ENCODE data around the gene SLC9C1.
A peak's percentile ranks its signal among the peaks of the same experiment; 100 is the strongest.

Gene SLC9C1

DNA sequence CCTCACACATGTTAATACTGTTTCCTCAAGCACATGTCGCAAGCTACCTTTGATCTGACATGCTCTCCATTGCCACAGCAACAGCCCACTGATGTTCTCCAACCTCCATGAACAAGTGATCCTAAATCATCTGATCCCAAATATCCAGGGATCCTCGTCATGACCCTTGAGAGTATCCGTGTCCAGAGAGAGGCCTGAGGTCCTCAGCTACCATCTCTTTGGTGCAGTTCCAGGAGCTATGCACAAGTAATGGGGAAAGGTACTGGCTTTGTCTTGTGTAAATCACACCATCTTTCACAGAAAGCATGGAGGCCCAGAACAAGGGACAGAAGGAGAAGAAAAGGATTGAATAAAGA lies 163.4 kb downstream of the SLC9C1 start:
- TF ChIP-seq, protein P1, sequence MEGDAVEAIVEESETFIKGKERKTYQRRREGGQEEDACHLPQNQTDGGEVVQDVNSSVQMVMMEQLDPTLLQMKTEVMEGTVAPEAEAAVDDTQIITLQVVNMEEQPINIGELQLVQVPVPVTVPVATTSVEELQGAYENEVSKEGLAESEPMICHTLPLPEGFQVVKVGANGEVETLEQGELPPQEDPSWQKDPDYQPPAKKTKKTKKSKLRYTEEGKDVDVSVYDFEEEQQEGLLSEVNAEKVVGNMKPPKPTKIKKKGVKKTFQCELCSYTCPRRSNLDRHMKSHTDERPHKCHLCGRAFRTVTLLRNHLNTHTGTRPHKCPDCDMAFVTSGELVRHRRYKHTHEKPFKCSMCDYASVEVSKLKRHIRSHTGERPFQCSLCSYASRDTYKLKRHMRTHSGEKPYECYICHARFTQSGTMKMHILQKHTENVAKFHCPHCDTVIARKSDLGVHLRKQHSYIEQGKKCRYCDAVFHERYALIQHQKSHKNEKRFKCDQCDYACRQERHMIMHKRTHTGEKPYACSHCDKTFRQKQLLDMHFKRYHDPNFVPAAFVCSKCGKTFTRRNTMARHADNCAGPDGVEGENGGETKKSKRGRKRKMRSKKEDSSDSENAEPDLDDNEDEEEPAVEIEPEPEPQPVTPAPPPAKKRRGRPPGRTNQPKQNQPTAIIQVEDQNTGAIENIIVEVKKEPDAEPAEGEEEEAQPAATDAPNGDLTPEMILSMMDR (conservative IDR thresholded peaks at IDR 0.05), result no peak

DNA sequence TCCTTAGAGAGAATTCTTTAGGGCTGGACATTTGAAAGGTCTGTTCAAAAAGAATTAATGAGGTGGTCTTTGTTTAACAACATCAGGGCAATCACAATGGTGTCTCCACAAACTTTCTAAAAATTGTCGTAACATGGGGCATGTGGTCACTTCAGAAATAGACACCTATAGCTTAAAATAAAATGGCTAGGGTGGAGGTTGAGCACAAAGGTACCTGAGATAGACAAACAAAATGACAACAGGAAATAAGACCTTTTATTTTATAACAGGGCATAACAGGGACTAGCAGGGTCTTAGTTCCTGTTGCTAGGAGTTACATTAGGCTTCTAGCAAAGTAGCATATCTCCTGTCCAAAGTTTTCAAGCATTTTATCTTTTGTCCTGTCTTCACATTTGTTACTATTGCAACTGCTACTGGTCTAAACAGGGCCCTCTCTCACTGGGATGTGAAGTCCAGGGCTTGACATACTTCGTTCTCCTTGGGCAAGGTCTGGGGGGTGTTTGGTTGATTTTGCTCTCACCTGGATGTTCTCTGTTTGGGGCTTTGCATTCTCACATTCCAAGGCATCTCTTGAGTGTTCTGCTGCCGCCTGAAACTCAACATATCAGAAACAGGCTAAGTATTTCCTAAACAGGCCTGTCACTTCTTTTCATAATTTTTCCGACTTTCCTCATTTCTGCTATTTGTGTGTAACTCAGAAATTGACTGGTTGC lies 163.9 kb downstream of the SLC9C1 start:
- no peak overlapping the region for H3K27ac ChIP-seq
- TF ChIP-seq, protein P1 (conservative IDR thresholded peaks at IDR 0.05), result no peak

More for the DNA sequence above, 163.4 kb downstream of the SLC9C1 start:
- no peak overlapping the region for H3K27ac ChIP-seq

DNA sequence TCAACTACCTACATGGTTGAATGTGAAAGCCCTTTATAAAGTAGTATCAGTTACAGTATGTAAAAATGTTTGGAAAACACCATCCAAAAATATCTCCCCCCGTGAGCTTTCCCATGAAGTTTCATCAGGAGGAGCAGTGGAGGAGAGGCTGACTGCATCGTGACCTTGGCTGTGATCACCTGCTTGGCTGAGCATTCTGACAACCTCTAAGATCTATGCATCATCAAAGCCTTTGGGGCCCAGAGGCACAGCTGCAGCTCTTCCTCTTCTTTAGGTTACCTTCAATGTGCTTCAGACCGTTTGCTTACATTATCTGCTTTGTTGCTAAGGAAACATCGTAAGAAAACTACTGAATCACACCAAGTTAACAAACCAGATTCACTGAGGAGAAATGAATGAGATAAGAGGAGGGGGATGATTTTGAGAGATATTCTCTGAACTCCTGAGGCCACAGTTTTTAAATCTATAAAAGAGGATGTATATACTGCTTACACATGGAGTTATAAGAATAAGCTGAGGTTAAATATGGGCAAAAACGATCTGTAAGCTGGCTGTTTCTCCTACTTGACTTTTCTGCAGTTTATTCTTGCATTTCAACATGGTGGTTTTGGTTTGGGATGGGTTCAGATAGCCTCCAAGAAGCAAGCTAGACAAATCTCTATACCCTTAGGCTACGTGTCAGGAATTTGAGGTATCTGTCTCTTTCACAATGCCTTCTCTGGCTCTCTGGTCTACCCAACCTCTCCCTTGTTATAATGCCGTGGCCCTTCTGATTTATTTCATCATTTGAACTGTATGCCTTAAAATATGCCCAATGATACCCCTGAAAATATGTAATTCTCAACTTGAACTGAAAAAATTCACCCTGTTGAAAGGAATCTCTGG lies 164.9 kb downstream of the SLC9C1 start:
- H3K27ac ChIP-seq, result no peak overlapping the region
- TF ChIP-seq, protein P1 (conservative IDR thresholded peaks at IDR 0.05), result no peak

DNA sequence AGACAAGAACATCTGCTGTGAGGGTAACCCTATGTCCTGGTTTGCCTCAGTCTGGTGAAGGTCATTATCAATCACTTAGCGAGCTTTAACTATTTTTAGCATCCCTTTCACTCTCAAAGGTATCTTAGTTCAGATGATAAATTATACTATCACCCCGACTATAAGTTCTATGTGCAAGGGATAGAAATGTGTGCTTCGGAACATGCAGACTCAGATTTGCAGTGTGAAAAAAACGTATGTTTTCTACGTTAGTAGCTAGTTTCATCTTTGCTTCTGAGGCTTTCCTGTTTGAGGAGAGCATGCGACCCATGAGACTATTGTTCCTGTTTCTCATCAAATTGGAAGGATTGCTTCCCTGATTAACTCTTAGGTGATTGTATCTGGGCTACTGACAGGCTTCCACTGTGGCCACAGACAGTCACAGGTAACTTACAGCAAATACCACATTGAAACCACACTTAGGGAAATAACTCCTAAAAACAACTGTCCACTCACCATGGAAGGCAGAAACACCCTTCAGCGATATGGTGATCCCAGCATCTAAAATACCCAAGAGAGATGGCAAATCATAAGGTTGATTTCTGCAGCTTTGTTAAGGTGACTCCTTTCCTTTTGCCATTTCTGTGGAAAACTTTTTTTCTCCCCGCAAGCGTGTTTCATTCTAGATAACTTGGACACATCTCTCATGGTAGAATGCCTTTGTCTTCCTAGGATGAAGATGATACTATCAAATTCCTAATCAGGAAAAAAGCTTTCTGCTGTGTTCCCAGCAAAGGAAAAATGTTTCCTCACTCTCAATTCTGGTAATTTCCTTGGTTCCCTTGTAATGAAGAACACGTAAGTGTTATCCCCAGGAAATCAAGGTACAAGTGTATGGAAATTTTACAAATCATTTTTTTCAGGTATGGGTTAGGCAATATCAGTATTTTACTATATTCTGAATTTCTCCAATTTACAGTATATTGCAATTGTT lies 166.2 kb downstream of the SLC9C1 start:
- TF ChIP-seq, protein P1 (conservative IDR thresholded peaks at IDR 0.05), result no peak
- H3K27ac ChIP-seq, result peak overlapping the region; percentile 72; the same call in 1 of the 2 replicates

DNA sequence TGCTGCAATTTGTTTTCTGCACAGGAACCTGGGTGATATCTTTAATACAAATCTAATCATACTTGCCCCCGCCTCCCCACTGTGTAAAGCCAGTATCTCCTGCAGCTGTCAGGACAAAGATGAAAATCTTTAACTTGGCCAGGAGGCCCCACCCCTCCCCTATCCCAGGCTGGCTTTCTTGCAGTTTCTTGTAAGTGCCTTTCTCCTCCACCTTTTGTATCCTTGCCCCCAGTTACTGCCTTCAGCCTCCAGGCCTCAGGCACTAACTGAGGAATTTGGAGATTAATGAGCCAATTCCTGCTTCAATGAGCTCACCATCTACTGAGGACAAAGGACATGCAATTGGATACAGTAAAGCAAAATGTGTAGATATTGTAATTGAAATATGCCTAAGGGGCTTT lies 167.5 kb downstream of the SLC9C1 start:
- TF ChIP-seq, protein P1 (conservative IDR thresholded peaks at IDR 0.05), result no peak
- H3K27ac ChIP-seq, result peak overlapping the region; percentile 72

DNA sequence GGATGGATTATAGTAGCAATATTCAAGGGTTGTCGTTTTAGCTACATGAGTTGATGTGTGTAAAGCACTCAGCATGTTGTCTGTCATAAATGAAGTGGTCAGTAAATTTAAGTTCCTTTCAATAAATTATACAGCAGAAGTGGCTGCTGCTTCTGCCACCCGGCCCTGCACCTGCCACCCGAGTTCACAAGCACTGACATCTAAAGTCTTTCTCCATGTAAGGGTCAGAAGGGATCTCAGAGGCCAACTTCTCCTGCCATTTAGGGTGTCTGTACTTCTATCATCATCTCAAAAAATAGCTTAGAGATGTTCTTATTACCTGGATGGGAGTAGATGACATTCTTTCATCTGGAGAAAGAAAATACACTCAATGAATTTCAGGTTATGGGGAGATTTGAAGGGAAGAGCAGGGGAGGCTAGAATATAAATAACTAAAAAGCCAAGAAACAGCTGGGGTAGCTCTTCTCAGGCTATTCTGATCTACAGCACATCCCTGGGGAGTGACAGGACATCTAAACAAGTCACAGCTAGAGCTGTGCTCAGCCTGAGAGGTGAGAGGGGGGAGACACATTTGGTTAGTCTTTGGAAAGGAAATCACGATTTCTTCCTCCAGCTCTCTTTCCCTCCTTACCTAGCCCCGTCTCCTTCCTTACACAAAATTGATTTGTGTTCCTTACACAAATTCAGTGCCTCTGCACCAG lies 169.0 kb downstream of the SLC9C1 start:
- TF ChIP-seq, protein P1 (conservative IDR thresholded peaks at IDR 0.05), result no peak
- H3K27ac ChIP-seq, result peak overlapping the region; percentile 72

Data from VCaP (cell line).